HepG2 (cell line): ENCODE results near the gene PPP2R2C. TPM values are rescaled to one million over a fixed set of nuclear protein-coding genes. Genes with fewer than 3 reads are reported as not detected.

Source experiments
- ATAC-seq: fragments of 200-7000 bp; cut with Tn5 transposase; 3 replicates; pipeline ENCODE4 v1.9.1; 2020; ENCODE audit warnings: mild to moderate bottlenecking, moderate library complexity
- BruUV-seq: library from RNA; stranded (reverse); fragments of 400-500 nt; replicated peaks from 2 replicates; lab custom pipeline; 2021; lab: Mats Ljungman, UMichigan
- CTCF ChIA-PET: fragments of 300-600 bp; formaldehyde crosslinking; extraction: SDS; loops from one replicate; lab custom pipeline; 2021; ENCODE audit warnings: low total read pairs, inconsistent platforms, low intra/inter-chr PET ratio; lab: Yijun Ruan, JAX
- POLR2A ChIA-PET: fragments of 350-600 bp; sonication (Branson Sonifier 250); formaldehyde crosslinking; loops from one replicate; lab custom pipeline; 2020; ENCODE audit warnings: antibody characterized with exemption, inconsistent platforms; lab: Yijun Ruan, JAX
- DNase-seq: peaks from one replicate; pipeline ENCODE4 v3.0.0-alpha.2; 2015; ENCODE audit warnings: low spot score
- FAIRE-seq: peaks from 3 replicates; lab custom pipeline; 2011; peaks lifted over from hg19 to GRCh38; lab: Jason Lieb, UNC
- H2AFZ ChIP-seq: one replicate; pipeline ENCODE4 v1.6.1; 2011; ENCODE audit warnings: low read length, inconsistent platforms
- H3K27ac ChIP-seq: fragments of 300-600 bp; 3 replicates; pipeline ENCODE4 v1.8.0; 2011; ENCODE audit warnings: mixed run types, mild to moderate bottlenecking, mixed read lengths, low read length, inconsistent platforms; ENCODE audit not compliant: insufficient read depth; ENCODE audit errors: extremely low read length
- H3K27me3 ChIP-seq, 2 experiments: fragments of 200-600 bp in 1 of 2; 2 replicates in 1 of 2; 3 replicates in 1 of 2; pipeline versions ENCODE4 v1.6.0 to v1.8.0; 2011; ENCODE audit warnings: low read length in 2 of 2, mild to moderate bottlenecking in 2 of 2, moderate library complexity in 2 of 2, inconsistent platforms in 1 of 2; ENCODE audit not compliant: insufficient read depth in 2 of 2, control insufficient read depth in 1 of 2
- H3K36me3 ChIP-seq, 2 experiments: fragments of 200-600 bp in 1 of 2; replicated peaks in 1 of 2; 2 replicates in 1 of 2; 3 replicates in 1 of 2; pipeline versions ENCODE4 v1.5.1 to v1.8.0; 2011; ENCODE audit warnings: low read length in 2 of 2, inconsistent platforms in 1 of 2; ENCODE audit not compliant: insufficient read depth in 2 of 2, control insufficient read depth in 1 of 2
- H3K4me1 ChIP-seq: 2 replicates; pipeline ENCODE4 v1.5.1; 2012; ENCODE audit warnings: low read length, inconsistent platforms; ENCODE audit not compliant: insufficient read depth
- H3K4me2 ChIP-seq: 2 replicates; pipeline ENCODE4 v1.6.0; 2011; ENCODE audit warnings: low read depth, low read length, inconsistent platforms
- H3K4me3 ChIP-seq, 3 experiments: fragments of 200-600 bp in 1 of 3; sonication (generic), shearing (Covaris generic) in 1 of 3; replicated peaks in 1 of 3; 2 replicates each; pipeline ENCODE4 v1.5.1; 2011 to 2016; ENCODE audit warnings: low read length in 3 of 3, inconsistent platforms in 2 of 3, low read depth in 2 of 3, mild to moderate bottlenecking in 2 of 3, control low read depth in 1 of 3, mixed read lengths in 1 of 3; ENCODE audit not compliant: insufficient read depth in 1 of 3
- H3K79me2 ChIP-seq: one replicate; pipeline ENCODE4 v1.6.1; 2011; ENCODE audit warnings: low read length, inconsistent platforms; ENCODE audit not compliant: insufficient read depth
- H3K9ac ChIP-seq: 2 replicates; pipeline ENCODE4 v1.6.0; 2011; ENCODE audit warnings: mild to moderate bottlenecking, low read depth, low read length, inconsistent platforms; ENCODE audit not compliant: insufficient read depth
- H3K9me3 ChIP-seq: 2 replicates; pipeline ENCODE4 v1.5.1; 2012; ENCODE audit warnings: mild to moderate bottlenecking, low read length
- H4K20me1 ChIP-seq: 2 replicates; pipeline ENCODE4 v1.6.0; 2011; ENCODE audit warnings: inconsistent platforms, mild to moderate bottlenecking, low read length, moderate library complexity; ENCODE audit not compliant: insufficient read depth
- CEBPB ChIP-seq: IDR thresholded peaks from 2 replicates; pipeline ENCODE4 v1.6.1; 2011; ENCODE audit warnings: low read depth, low read length, improper control_type of control experiment, borderline replicate concordance
- NFAT5 ChIP-seq: sonication (generic); formaldehyde crosslinking; IDR thresholded peaks from 2 replicates; pipeline ENCODE4 v1.4.0; 2020; ENCODE audit warnings: missing genetic modification reagents
- RXRB ChIP-seq: IDR thresholded peaks from 2 replicates; pipeline ENCODE4 v1.6.1; 2016; ENCODE audit warnings: borderline replicate concordance, missing genetic modification reagents, missing compliant biosample characterization
- SNAPC4 ChIP-seq: sonication (generic); formaldehyde crosslinking; IDR thresholded peaks from 2 replicates; pipeline ENCODE4 v1.4.0; 2020; ENCODE audit warnings: mild to moderate bottlenecking, missing genetic modification reagents
- ZFP90 ChIP-seq: sonication (generic); formaldehyde crosslinking; IDR thresholded peaks from 2 replicates; pipeline ENCODE4 v1.8.0; 2022; ENCODE audit warnings: missing genetic modification reagents, mild to moderate bottlenecking, inconsistent platforms, borderline replicate concordance
- ZNF10 ChIP-seq: sonication (generic); formaldehyde crosslinking; IDR thresholded peaks from 2 replicates; pipeline ENCODE4 v1.4.0; 2020; ENCODE audit warnings: mild to moderate bottlenecking, low read depth, missing genetic modification reagents, borderline replicate concordance
- ZNF552 ChIP-seq: sonication (generic); formaldehyde crosslinking; IDR thresholded peaks from 2 replicates; pipeline ENCODE4 v1.9.0; 2022; ENCODE audit warnings: missing genetic modification reagents, mild to moderate bottlenecking, borderline replicate concordance
- ZNF720 ChIP-seq: sonication (generic); formaldehyde crosslinking; IDR thresholded peaks from 2 replicates; pipeline ENCODE4 v1.4.0; 2020; ENCODE audit warnings: missing genetic modification reagents
- ZSCAN31 ChIP-seq: sonication (generic); formaldehyde crosslinking; IDR thresholded peaks from 2 replicates; pipeline ENCODE4 v1.5.0; 2020; ENCODE audit warnings: low read depth, mild to moderate bottlenecking, missing genetic modification reagents
- WGBS: methylation state at CpG from one replicate; pipeline ENCODE4 v1.1.6; 2017; ENCODE audit warnings: low lambda C conversion rate; 5-methylcytosine and 5-hydroxymethylcytosine counted together
- in situ Hi-C: cut with HindIII; loops from 2 replicates; pipeline ENCODE4 v1.10.0; 2017; ENCODE audit warnings: low pct_unique_long_range_greater_than_20kb; ENCODE audit not compliant: extremely low pct_ligation_motif_present
- intact Hi-C: fragments of 100-400 bp; cut with micrococcal nuclease; formaldehyde crosslinking; loops from one replicate; pipeline ENCODE4 v1.10.0; 2022; ENCODE audit not compliant: unreplicated experiment
- polyA plus RNA-seq, 8 experiments: library from polyadenylated mRNA; depleted of rRNA in 3 of 8; stranded (reverse) in 7 of 8; unstranded in 1 of 8; fragments of >200 nt; fragmentation: Illumina TruSeq in 4 of 8; extraction: Trizol in 4 of 8; gene quantifications; 2 replicates each; pipeline versions ENCODE4 v1.2.1 to v1.2.3, GENCODE V29; 2011 to 2016; ENCODE audit warnings: low read depth in 4 of 8, missing spikeins in 1 of 8, mixed read lengths in 1 of 8; ENCODE audit not compliant: insufficient read depth in 1 of 8
- total RNA-seq, 5 experiments: library from RNA; depleted of rRNA; stranded (reverse); fragments of >200 nt; fragmentation: Illumina TruSeq; extraction: Trizol; gene quantifications; 2 replicates each; pipeline ENCODE4 v1.2.3, GENCODE V29; 2016; ENCODE audit warnings: low read depth in 1 of 5

Gene PPP2R2C
- total and polyA plus RNA-seq, 2 of the 13 experiments (the other 11 are each of a cell fraction or from before 2014, with no cell fraction given): 0.60 to 8.6 TPM

- intact Hi-C loops: no loop called here
- CTCF ChIA-PET: no interaction called here
- 29% methylated on average over 9 of the region's 14 CpGs for WGBS
Measured at GRCh38 chr4:6449335-6449734, 23.1 kb downstream of the PPP2R2C start.

More at GRCh38 chr4:6449335-6449734, 23.1 kb downstream of the PPP2R2C start:
- BruUV-seq: no TSS peak
- Histone ChIP-seq H3K79me2 (no peaks in the 10 kb centered on the region), H3K4me1 (no peaks in the 10 kb centered on the region), H2AFZ (no peak overlapping the region), H3K9ac (no peak overlapping the region), H3K4me2 (no peak overlapping the region), H3K36me3 (no peaks in the 10 kb centered on the region), H3K27ac (no peak overlapping the region), H3K27me3 (peaks cover 8 to 84% of the 10 kb centered on the region in 2 experiments), H3K9me3 (no peaks in the 10 kb centered on the region), H4K20me1 (no peaks in the 10 kb centered on the region), H3K4me3 (no peak overlapping the region)
- POLR2A ChIA-PET: no interaction called here
- FAIRE-seq: no peak
- ATAC-seq: no peak
- no peak for DNase-seq
- in situ Hi-C loops: no loop called here
- TF ChIP-seq SNAPC4 (CRISPR knock-in tag): no peak
- TF ChIP-seq ZNF10: no peak
- no peak for TF ChIP-seq ZFP90 (CRISPR knock-in tag)
- TF ChIP-seq CEBPB: no peak
- no peak for TF ChIP-seq NFAT5 (CRISPR knock-in tag)
- no peak for TF ChIP-seq ZNF552
- TF ChIP-seq ZSCAN31 (CRISPR knock-in tag): no peak
- TF ChIP-seq RXRB: no peak
- TF ChIP-seq ZNF720 (CRISPR knock-in tag): no peak
